ENCODE data around the gene GRAMD1B.
"Not testable (repeated sequence)": the region's sequence is repeated elsewhere in the genome, so short reads cannot be mapped to it uniquely, and the experiment has no call there.

GRAMD1B gene

DNA sequence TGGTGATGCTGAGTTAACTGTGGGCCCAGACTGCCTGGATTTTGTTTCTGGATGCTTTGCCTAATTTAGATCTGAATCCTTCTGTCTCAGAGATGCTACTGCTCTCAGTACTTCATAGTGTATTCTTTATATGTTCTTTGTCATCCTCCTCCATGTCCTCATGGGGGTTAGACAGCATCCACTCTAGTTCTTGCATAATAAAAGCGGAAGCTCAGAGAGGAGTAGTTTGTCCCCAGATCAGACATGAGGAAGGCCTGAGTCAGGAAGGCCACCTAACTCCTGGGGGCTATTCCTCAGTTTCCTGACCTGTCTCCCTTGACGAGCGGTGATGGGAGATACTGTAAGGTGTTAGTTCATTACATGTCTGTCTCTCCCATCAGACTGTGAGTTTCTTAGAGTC lies 134.2 kb downstream of the GRAMD1B start:
- Histone ChIP-seq H3K4me3 (ENCODE audit: low read length) (no peak overlapping the region), H3K9ac (ENCODE audit: low read length) (no peak overlapping the region), H3K27ac (ENCODE audit: low read depth, low read length) (no peak overlapping the region), H3K4me1 (ENCODE audit: control insufficient read depth, insufficient read depth, low read length) (peaks cover 6% of the 10 kb centered on the region), H3K27me3 (ENCODE audit: control insufficient read depth, insufficient read depth, low read length) (no peaks in the 10 kb centered on the region), H3K36me3 (ENCODE audit: control insufficient read depth, insufficient read depth, low read length) (no peaks in the 10 kb centered on the region)

DNA sequence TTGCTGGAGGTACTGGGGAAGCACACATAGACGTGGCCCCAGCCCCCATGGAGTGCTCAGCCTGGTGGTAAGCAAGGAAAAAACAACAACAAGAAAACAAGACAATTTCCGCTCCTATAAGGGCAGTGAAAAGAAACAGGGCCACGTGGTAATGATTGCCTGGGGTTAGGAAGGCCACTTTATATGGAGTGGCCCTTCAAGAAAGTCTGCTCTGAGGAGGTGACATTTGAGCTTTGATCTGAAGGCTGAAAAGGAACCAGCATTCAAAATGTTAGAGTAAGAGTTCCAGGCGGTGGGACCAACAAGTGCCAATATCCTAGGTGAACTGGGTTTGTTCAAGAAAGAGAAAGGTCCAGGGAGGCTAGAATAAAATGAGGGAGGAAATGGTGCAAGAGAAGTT lies 136.8 kb downstream of the GRAMD1B start:
- no peak overlapping the region for H3K4me3 ChIP-seq (ENCODE audit: low read length)
- H3K9ac ChIP-seq (ENCODE audit: low read length): no peak overlapping the region
- no peaks in the 10 kb centered on the region for H3K4me1 ChIP-seq (ENCODE audit: control insufficient read depth, insufficient read depth, low read length)
- H3K27ac ChIP-seq (ENCODE audit: low read depth, low read length): no peak overlapping the region
- no peaks in the 10 kb centered on the region for H3K36me3 ChIP-seq (ENCODE audit: control insufficient read depth, insufficient read depth, low read length)
- no peaks in the 10 kb centered on the region for H3K27me3 ChIP-seq (ENCODE audit: control insufficient read depth, insufficient read depth, low read length)

DNA sequence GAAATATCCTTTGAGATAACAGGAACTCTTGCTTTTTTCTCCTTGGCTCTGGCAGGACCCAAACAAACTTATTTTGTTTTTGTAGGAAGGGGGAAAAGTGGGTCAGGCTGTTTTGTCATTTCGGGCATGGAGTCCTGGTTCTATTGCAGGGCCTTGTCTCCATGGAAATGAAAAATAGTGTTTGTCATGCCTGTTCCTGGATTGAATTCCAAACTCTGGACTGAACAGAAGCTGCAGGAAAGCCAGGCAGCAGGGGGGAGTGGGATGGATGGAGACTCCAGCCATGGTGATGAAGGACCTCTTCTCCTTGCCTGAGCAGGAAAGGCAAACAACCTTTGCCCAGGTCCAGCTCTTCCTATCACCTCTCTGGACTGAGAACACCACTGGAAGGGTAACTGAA lies 137.4 kb downstream of the GRAMD1B start:
- no peak overlapping the region for H3K27ac ChIP-seq (ENCODE audit: low read depth, low read length)
- H3K36me3 ChIP-seq (ENCODE audit: control insufficient read depth, insufficient read depth, low read length): no peaks in the 10 kb centered on the region
- H3K27me3 ChIP-seq (ENCODE audit: control insufficient read depth, insufficient read depth, low read length): no peaks in the 10 kb centered on the region
- no peak overlapping the region for H3K9ac ChIP-seq (ENCODE audit: low read length)
- H3K4me1 ChIP-seq (ENCODE audit: control insufficient read depth, insufficient read depth, low read length): no peaks in the 10 kb centered on the region
- H3K4me3 ChIP-seq (ENCODE audit: low read length): no peak overlapping the region

DNA sequence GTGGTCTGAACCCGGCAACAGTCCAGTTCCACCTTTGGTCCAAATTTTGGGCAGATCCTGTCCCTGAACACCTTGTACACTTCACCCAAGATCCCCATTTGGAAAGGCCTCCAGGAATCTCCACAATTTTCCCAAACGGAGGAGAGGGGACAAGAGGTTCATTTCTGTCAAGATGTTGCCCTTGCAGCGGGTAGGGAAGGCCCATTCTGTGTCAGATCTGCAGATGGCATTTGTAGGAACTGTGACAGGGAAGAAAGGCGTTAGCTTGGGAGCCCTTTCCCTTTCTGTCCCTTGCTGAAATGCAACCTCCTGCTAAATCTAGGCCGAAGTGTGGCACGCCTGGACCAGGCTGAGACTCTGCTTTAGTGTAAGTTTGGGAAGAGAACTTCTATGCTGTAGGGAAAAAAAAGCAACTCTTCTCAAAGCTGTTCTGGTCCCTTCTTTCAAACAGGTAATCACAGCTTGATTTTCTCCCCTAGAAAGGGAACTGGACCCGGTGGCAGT lies 138.3 kb downstream of the GRAMD1B start:
- H3K4me1 ChIP-seq (ENCODE audit: control insufficient read depth, insufficient read depth, low read length): no peaks in the 10 kb centered on the region
- H3K4me3 ChIP-seq (ENCODE audit: low read length): no peak overlapping the region
- H3K27ac ChIP-seq (ENCODE audit: low read depth, low read length): no peak overlapping the region
- H3K36me3 ChIP-seq (ENCODE audit: control insufficient read depth, insufficient read depth, low read length): no peaks in the 10 kb centered on the region
- no peak overlapping the region for H3K9ac ChIP-seq (ENCODE audit: low read length)
- no peaks in the 10 kb centered on the region for H3K27me3 ChIP-seq (ENCODE audit: control insufficient read depth, insufficient read depth, low read length)

DNA sequence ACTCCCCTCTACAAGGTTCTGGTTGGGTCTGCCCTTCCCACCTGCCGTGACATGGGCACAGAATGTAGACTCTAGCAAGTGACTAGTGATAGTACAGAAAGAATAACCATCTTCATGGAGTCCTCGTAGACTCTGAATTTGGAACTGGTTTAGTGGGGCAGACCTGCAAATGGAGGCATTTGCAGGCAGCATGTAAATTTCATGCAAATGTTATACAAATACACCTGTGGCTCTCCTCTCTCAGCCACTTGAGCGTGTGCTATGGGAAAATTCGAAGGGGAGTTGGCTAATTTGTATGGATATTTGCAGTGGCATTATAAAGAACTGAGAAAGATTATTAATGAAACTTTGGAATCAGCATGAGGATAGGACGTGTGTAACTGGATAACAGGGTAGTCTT lies 139.3 kb downstream of the GRAMD1B start:
- Histone ChIP-seq H3K4me3 (ENCODE audit: low read length) (no peak overlapping the region), H3K9ac (ENCODE audit: low read length) (no peak overlapping the region), H3K27me3 (ENCODE audit: control insufficient read depth, insufficient read depth, low read length) (no peaks in the 10 kb centered on the region), H3K27ac (ENCODE audit: low read depth, low read length) (no peak overlapping the region), H3K4me1 (ENCODE audit: control insufficient read depth, insufficient read depth, low read length) (no peaks in the 10 kb centered on the region), H3K36me3 (ENCODE audit: control insufficient read depth, insufficient read depth, low read length) (no peaks in the 10 kb centered on the region)

DNA sequence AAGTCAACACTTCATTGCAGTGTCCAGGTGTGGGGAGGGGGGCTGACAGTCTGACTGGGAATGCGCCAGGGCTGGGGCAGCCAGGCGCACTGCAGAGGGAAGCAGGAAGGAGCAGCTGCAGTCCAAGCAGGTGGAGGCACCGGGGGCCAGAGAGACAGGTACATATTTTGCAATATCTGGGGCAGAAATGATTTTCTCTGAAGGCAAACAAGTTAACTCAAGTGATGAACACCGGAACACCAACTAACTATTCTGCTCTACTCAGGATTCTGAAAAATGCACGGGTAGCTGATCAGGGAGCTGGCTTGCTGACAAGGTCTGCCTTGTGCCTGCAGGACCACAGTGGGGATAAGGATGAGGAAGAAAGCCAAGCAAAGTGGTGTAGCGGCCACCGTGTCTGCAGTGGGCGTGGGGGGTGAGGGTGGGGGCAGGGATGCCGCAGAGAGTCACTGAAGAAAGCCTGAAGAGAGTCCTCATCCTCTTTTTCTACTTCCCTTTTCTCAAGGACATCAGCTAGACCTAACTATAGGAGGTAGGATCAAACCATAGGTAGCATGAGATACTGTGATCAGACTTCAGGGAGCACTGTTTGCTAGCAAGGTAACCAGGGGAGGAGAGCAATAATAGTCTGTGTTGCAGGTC lies 141.0 kb downstream of the GRAMD1B start:
- Histone ChIP-seq H3K4me1 (ENCODE audit: control insufficient read depth, insufficient read depth, low read length) (no peaks in the 10 kb centered on the region), H3K9ac (ENCODE audit: low read length) (no peak overlapping the region), H3K27me3 (ENCODE audit: control insufficient read depth, insufficient read depth, low read length) (no peaks in the 10 kb centered on the region), H3K27ac (ENCODE audit: low read depth, low read length) (no peak overlapping the region), H3K4me3 (ENCODE audit: low read length) (no peak overlapping the region), H3K36me3 (ENCODE audit: control insufficient read depth, insufficient read depth, low read length) (no peaks in the 10 kb centered on the region)

DNA sequence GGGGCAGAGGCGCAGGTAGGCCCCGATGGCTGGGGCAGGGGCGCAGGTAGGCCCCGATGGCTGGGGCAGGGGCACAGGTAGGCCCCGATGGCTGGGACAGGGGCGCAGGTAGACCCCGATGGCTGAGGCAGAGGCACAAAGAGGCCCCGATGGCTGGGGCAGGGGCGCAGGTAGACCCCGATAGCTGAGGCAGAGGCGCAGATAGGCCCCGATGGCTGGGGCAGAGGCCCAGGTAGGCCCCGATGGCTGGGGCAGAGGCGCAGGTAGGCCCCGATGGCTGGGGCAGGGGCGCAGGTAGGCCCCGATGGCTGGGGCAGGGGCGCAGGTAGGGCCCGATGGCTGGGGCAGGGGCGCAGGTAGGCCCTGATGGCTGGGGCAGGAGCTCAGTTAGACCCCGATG lies 142.7 kb downstream of the GRAMD1B start:
- not testable (repeated sequence) for H3K36me3 ChIP-seq (ENCODE audit: control insufficient read depth, insufficient read depth, low read length); H3K9ac ChIP-seq (ENCODE audit: low read length); H3K4me3 ChIP-seq (ENCODE audit: low read length); H3K27ac ChIP-seq (ENCODE audit: low read depth, low read length); H3K4me1 ChIP-seq (ENCODE audit: control insufficient read depth, insufficient read depth, low read length); H3K27me3 ChIP-seq (ENCODE audit: control insufficient read depth, insufficient read depth, low read length)

DNA sequence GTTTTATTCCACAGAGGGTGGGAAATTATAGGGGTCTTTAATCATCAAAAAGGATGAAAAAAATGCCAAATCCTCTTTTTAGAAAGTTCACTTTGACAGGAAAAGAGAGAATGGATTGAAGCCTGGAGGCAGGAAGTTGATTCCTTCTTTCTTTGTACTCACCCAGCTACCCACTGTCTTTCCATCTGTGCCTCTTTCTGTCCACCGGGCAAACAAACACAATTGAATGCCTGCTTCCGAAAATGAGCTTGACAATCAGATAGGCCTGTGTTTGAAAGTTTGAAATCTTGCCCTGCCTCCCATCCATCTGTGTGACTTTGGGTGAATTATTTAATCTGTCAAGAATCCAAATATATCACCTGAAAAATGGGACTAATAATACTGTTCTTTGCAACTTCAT lies 143.2 kb downstream of the GRAMD1B start:
- no peaks in the 10 kb centered on the region for H3K4me1 ChIP-seq (ENCODE audit: control insufficient read depth, insufficient read depth, low read length)
- no peak overlapping the region for H3K9ac ChIP-seq (ENCODE audit: low read length)
- H3K4me3 ChIP-seq (ENCODE audit: low read length): no peak overlapping the region
- no peaks in the 10 kb centered on the region for H3K36me3 ChIP-seq (ENCODE audit: control insufficient read depth, insufficient read depth, low read length)
- no peak overlapping the region for H3K27ac ChIP-seq (ENCODE audit: low read depth, low read length)
- H3K27me3 ChIP-seq (ENCODE audit: control insufficient read depth, insufficient read depth, low read length): no peaks in the 10 kb centered on the region

DNA sequence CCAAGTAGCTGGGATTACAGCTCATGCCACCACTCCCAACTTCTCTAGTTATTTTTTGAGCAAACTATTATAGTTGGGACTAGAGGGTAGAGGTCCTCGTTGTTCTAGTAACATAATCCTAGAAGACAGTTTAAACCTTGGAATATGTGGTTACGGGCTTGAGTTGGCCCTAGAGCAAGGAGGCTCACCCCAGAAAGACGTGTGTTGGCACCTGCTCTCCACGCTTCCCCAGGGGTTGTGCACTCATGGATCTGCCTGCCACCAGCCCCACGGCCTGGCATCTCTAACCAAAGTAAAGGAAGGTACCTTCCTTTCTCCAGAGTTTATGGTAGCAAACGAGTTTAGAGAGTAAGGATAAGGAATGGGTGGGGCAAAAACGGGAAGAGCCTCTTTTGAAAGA lies 145.4 kb downstream of the GRAMD1B start:
- Histone ChIP-seq H3K36me3 (ENCODE audit: control insufficient read depth, insufficient read depth, low read length) (no peaks in the 10 kb centered on the region), H3K27ac (ENCODE audit: low read depth, low read length) (no peak overlapping the region), H3K4me3 (ENCODE audit: low read length) (no peak overlapping the region), H3K27me3 (ENCODE audit: control insufficient read depth, insufficient read depth, low read length) (no peaks in the 10 kb centered on the region), H3K4me1 (ENCODE audit: control insufficient read depth, insufficient read depth, low read length) (no peaks in the 10 kb centered on the region), H3K9ac (ENCODE audit: low read length) (no peak overlapping the region)

DNA sequence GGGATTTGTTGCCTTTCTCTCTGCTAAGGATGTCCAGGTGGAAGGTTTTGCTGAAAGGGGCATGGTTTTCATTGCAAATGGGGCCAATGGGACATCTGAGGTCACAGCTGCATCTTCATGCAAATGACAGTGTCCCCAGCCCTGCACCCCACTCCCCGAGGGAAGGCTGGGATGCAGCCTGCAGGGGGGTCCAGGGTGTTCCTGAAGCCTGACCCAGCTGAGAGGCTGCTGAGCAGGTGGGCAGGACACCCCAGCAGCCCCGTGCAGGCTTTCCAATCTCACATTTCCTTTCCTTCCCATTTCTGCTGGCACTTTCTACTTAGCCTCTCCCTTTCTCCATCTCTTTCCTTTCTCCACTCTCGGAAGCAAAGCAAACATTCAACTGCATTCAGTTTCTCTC lies 146.0 kb downstream of the GRAMD1B start:
- Histone ChIP-seq H3K4me1 (ENCODE audit: control insufficient read depth, insufficient read depth, low read length) (no peaks in the 10 kb centered on the region), H3K36me3 (ENCODE audit: control insufficient read depth, insufficient read depth, low read length) (no peaks in the 10 kb centered on the region), H3K9ac (ENCODE audit: low read length) (no peak overlapping the region), H3K27me3 (ENCODE audit: control insufficient read depth, insufficient read depth, low read length) (no peaks in the 10 kb centered on the region), H3K4me3 (ENCODE audit: low read length) (no peak overlapping the region), H3K27ac (ENCODE audit: low read depth, low read length) (no peak overlapping the region)

DNA sequence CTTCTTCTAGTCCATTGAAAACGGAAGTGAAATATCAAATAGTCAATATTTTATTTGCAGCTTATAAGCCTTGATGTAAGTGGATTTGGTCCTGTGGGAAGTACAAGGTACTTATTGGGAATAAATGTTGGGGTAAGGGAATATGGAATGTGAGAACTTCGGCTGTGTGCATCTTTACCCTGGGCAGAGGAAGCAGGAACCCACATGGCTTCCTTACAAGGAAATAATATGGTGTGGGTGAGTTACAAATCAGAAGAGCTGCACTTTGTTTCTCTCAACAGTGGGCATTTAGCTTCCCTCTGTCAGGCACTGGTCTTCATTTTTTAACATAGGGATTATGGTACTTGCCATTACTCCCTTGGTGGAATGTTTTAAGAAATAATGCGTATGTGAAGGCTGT lies 146.4 kb downstream of the GRAMD1B start:
- no peaks in the 10 kb centered on the region for H3K36me3 ChIP-seq (ENCODE audit: control insufficient read depth, insufficient read depth, low read length)
- no peak overlapping the region for H3K4me3 ChIP-seq (ENCODE audit: low read length)
- no peak overlapping the region for H3K9ac ChIP-seq (ENCODE audit: low read length)
- no peaks in the 10 kb centered on the region for H3K4me1 ChIP-seq (ENCODE audit: control insufficient read depth, insufficient read depth, low read length)
- no peaks in the 10 kb centered on the region for H3K27me3 ChIP-seq (ENCODE audit: control insufficient read depth, insufficient read depth, low read length)
- no peak overlapping the region for H3K27ac ChIP-seq (ENCODE audit: low read depth, low read length)

DNA sequence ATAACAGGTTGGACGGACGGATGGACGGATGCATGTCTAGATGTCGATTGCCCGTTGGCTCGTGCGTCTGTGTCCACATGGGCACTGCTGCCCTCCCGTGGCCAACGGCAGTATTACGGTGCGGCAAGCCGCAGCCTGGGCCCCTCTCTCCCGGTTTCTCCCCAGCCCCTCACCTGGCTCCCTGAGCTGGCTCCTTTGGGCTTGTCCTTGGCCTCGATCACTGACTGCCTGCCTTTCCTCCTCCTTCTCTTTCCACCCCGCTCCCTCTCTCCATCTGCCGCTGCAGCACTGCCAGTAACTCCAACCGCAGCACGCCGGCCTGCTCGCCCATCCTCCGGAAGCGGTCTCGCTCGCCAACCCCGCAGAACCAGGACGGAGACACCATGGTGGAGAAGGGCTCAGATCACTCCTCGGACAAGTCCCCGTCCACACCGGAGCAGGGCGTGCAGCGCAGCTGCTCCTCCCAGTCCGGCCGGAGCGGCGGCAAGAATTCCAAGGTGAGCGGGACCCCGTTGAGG lies 147.1 kb downstream of the GRAMD1B start:
- no peaks in the 10 kb centered on the region for H3K36me3 ChIP-seq (ENCODE audit: control insufficient read depth, insufficient read depth, low read length)
- H3K4me3 ChIP-seq (ENCODE audit: low read length): no peak overlapping the region
- no peak overlapping the region for H3K9ac ChIP-seq (ENCODE audit: low read length)
- no peaks in the 10 kb centered on the region for H3K4me1 ChIP-seq (ENCODE audit: control insufficient read depth, insufficient read depth, low read length)
- no peak overlapping the region for H3K27ac ChIP-seq (ENCODE audit: low read depth, low read length)
- no peaks in the 10 kb centered on the region for H3K27me3 ChIP-seq (ENCODE audit: control insufficient read depth, insufficient read depth, low read length)

DNA sequence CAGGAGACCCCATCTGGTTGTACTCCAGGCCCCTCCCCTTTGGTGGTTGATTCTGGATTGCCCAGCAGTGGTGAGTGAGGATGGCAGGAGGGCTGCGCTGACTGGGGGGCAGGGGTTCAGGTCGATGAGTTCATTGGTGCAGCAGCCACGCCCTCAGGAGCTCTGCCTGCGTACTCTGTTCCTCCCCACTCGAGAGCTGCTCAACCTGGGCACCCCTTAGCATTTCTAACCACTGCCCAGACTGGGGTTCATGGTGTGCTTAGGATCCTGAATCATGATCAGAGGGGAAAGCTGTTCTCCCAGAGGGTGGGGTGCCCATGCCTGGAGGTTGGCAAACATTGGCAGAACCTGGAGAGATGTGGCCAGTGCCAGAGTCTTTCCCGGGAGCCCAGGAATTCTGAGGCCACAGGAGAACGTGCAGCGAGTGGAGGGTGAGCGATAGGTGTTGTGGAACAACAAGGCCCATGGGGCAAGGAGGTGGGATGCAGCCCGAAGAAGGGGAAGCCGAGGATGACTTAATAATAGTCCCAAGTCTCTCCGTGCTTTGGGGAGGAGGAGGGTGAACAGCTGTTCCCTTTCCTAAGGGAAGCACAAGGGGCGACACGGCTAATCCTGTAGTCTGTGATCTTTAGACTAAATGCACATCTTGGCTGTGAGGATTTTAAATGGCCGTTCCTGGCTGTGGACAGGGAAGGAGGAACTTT lies 148.9 kb downstream of the GRAMD1B start:
- Histone ChIP-seq H3K27me3 (ENCODE audit: control insufficient read depth, insufficient read depth, low read length) (no peaks in the 10 kb centered on the region), H3K9ac (ENCODE audit: low read length) (no peak overlapping the region), H3K4me3 (ENCODE audit: low read length) (no peak overlapping the region), H3K36me3 (ENCODE audit: control insufficient read depth, insufficient read depth, low read length) (no peaks in the 10 kb centered on the region), H3K4me1 (ENCODE audit: control insufficient read depth, insufficient read depth, low read length) (no peaks in the 10 kb centered on the region), H3K27ac (ENCODE audit: low read depth, low read length) (no peak overlapping the region)

Measured in rectal smooth muscle tissue (tissue), 1 donor.